ENCODE data around the gene BRK1. TPM values are rescaled to one million over a fixed set of nuclear protein-coding genes. Genes with fewer than 3 reads are reported as not detected.
"Not testable (repeated sequence)": the region's sequence is repeated elsewhere in the genome, so short reads cannot be mapped to it uniquely, and the experiment has no call there.

BRK1 gene
- total RNA-seq = 10 to 100 TPM; 69.8 to 96.6 (median 90.2) TPM
- 100 to 1,000 TPM; 137 to 215 (median 215) TPM for polyA plus RNA-seq
- long read RNA-seq, donor 1, transcript BRK1-201 (3 exons, 1,233 nt) = major isoform, 165 of 165 reads
- long read RNA-seq, donor 1, partial matches to known transcripts = 0 of 165 reads
- long read RNA-seq, donor 1, other reads (novel, unspliced or antisense) = 0 of 165 reads
- long read RNA-seq, donor 2, transcript BRK1-201 (3 exons, 1,233 nt) = major isoform, 137 of 143 reads
- long read RNA-seq, donor 2, partial matches to known transcripts = 0 of 143 reads
- long read RNA-seq, donor 2, other reads (novel, unspliced or antisense) = 6 of 143 reads

DNA sequence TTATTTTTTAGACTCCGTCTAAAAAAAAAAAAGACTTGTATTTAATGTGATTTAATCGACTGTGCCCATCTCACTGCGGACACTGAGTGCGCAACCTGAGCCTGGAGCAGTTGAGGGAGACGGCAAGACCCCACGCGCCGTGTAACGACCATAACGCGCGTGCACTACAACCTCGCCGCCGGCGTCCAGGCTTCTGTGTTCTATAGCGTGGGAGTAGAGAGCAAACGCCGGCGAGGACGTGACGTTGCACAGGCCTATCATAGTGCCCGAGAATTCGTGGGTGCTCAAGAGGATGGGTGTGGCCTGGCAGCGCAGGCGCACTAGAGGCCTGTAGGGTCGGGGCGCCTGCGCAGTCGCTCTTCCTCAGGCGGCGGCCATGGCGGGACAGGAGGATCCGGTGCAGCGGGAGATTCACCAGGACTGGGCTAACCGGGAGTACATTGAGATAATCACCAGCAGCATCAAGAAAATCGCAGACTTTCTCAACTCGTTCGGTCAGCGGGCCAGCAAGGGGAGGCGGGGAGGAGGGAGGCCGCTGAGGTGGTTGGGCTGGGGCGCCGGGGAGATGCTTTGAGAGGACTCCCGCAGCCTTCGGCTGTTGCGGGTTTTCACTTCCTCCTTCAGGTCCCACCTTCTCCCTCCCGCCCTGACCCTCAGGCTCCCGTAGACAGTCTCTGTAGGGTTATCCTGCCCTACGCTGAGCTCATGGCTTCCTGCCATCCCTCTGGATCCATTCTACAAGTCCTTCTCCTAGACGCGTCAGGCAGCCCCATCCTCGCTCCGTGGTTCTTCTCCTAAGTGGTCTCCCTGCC lies at the start of gene BRK1:
Gene BRK1, plus strand, starts transcription at position 350 of the 812 bp plus-strand sequence. Its CDS starts 27 bp downstream, at position 377.
- peak within 1 kb of the TSS; percentile 64 to 93 (median 89) for H3K27ac ChIP-seq
- H3K4me1 ChIP-seq = peaks cover 18 to 55% (median 44%) of the 10 kb centered on the region in 6 donors
- peaks cover 0 to 25% (median 0%) of the 10 kb centered on the region in 6 donors for H3K36me3 ChIP-seq
- H3K4me3 ChIP-seq = peak within 1 kb of the TSS; percentile 84 to 96 (median 94)
- no peaks in the 10 kb centered on the region for H3K27me3 ChIP-seq (replicated peaks in 1 of 7)
- 0 to 1% (median 0%) methylated on average over 40 to 54 of the region's 54 CpGs for WGBS, 5 donors
- H3K9me3 ChIP-seq = no peaks in the 10 kb centered on the region
- TF ChIP-seq POLR2AphosphoS5 (IDR thresholded peaks at IDR 0.05) (peak; percentile 96 to 99 (median 98)), POLR2A (IDR thresholded peaks at IDR 0.05) (peak in 2 of 3 donors; percentile 62 to 87)
- TF ChIP-seq, protein P1, sequence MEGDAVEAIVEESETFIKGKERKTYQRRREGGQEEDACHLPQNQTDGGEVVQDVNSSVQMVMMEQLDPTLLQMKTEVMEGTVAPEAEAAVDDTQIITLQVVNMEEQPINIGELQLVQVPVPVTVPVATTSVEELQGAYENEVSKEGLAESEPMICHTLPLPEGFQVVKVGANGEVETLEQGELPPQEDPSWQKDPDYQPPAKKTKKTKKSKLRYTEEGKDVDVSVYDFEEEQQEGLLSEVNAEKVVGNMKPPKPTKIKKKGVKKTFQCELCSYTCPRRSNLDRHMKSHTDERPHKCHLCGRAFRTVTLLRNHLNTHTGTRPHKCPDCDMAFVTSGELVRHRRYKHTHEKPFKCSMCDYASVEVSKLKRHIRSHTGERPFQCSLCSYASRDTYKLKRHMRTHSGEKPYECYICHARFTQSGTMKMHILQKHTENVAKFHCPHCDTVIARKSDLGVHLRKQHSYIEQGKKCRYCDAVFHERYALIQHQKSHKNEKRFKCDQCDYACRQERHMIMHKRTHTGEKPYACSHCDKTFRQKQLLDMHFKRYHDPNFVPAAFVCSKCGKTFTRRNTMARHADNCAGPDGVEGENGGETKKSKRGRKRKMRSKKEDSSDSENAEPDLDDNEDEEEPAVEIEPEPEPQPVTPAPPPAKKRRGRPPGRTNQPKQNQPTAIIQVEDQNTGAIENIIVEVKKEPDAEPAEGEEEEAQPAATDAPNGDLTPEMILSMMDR (IDR thresholded peaks at IDR 0.05 in 8 of 11, conservative IDR thresholded peaks at IDR 0.05 in 3 of 11) = peak in 2 of 11 experiments; percentile 14 to 36
- intact Hi-C loops (cut with DNase I; ENCODE audit: low total_unique reads) = no loop called here
- DNase-seq = peak; percentile 98

DNA sequence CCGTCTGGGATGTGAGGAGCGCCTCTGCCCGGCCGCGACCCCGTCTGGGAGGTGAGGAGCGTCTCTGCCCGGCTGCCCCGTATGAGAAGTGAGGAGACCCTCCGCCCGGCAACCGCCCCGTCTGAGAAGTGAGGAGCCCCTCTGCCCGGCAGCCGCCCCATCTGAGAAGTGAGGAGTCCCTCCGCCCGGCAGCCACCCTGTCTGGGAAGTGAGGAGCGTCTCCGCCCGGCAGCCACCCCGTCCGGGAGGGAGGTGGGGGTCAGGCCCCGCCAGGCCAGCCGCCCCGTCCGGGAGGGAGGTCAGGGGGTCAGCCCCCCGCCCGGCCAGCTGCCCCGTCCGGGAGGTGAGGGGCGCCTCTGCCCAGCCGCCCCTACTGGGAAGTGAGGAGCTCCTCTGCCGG lies 45.4 kb upstream of the BRK1 start:
- H3K36me3 ChIP-seq = peaks cover 0 to 69% (median 11%) of the 10 kb centered on the region in 6 donors
- H3K27ac ChIP-seq; intact Hi-C loops (cut with DNase I; ENCODE audit: low total_unique reads); H3K4me3 ChIP-seq; H3K9me3 ChIP-seq; H3K4me1 ChIP-seq; H3K27me3 ChIP-seq (replicated peaks in 1 of 7); DNase-seq: not testable (repeated sequence)
- WGBS, 5 donors = 90 to 98% (median 97%) methylated on average over 8 to 31 of the region's 33 CpGs; no CpG with 5 or more reads in 1 of the 5 donors

DNA sequence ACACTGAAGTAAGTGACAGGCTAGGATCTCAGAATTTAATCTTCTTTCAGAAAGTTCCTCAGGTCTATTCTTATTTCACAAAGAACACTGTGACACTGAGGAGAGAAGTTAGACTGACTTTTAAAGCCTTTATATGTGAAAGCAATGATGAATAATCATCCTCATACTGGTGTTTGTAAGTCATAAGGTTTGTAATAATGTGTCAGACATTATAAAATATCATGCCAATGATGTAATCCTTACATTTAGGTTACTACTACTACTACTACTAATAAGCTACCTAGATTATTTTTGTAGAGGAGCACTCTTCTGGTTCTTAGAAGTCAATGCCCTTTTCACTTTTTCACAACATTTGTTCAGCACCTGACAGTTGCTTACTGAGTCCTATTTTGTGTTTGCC lies 40.8 kb upstream of the BRK1 start:
- no peaks in the 10 kb centered on the region for H3K4me1 ChIP-seq
- H3K27ac ChIP-seq = no peak overlapping the region
- H3K9me3 ChIP-seq = no peaks in the 10 kb centered on the region
- H3K36me3 ChIP-seq = peaks cover 0 to 69% (median 5%) of the 10 kb centered on the region in 6 donors
- intact Hi-C loops (cut with DNase I; ENCODE audit: low total_unique reads) = no loop called here
- TF ChIP-seq POLR2AphosphoS5 (IDR thresholded peaks at IDR 0.05) (no peak), POLR2A (IDR thresholded peaks at IDR 0.05) (no peak)
- TF ChIP-seq, protein P1 (IDR thresholded peaks at IDR 0.05 in 8 of 11, conservative IDR thresholded peaks at IDR 0.05 in 3 of 11) = no peak
- H3K27me3 ChIP-seq (replicated peaks in 1 of 7) = no peaks in the 10 kb centered on the region
- no peak overlapping the region for H3K4me3 ChIP-seq
- DNase-seq = no peak

DNA sequence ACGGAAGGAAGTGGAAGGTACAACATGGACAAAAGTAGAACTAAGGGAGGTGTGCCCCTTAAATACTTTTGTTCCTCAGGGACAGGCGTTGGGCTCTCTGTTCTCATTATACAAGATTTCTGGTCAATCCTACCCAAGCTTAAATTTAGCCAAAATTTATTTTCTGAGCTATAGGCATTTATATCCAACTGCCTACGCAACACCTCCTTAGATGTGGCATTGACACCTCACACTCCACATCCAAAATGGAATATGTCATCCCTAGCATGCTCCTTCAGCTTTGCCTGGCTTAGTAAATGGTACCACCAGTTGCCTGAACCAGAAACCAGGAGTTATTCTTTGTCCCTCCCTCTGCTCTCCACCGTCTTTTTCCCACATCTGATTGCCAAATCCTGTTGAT lies 33.6 kb upstream of the BRK1 start:
- H3K4me3 ChIP-seq = no peak overlapping the region
- no peak for DNase-seq
- 93 to 98% (median 97%) methylated on average over 4 of the region's 4 CpGs for WGBS, 5 donors
- H3K9me3 ChIP-seq = no peaks in the 10 kb centered on the region
- TF ChIP-seq, protein P1 (IDR thresholded peaks at IDR 0.05 in 8 of 11, conservative IDR thresholded peaks at IDR 0.05 in 3 of 11) = no peak
- TF ChIP-seq POLR2A (IDR thresholded peaks at IDR 0.05) = no peak
- TF ChIP-seq POLR2AphosphoS5 (IDR thresholded peaks at IDR 0.05) = no peak
- no peaks in the 10 kb centered on the region for H3K27me3 ChIP-seq (replicated peaks in 1 of 7)
- H3K36me3 ChIP-seq = peaks cover 0 to 100% (median 15%) of the 10 kb centered on the region in 6 donors
- H3K27ac ChIP-seq = no peak overlapping the region
- intact Hi-C loops (cut with DNase I; ENCODE audit: low total_unique reads) = no loop called here
- no peaks in the 10 kb centered on the region for H3K4me1 ChIP-seq

All from spleen (tissue), 13 donors.